ENCODE data around the gene LKAAEAR1. TPM values are rescaled to one million over a fixed set of nuclear protein-coding genes. Genes with fewer than 3 reads are reported as not detected.

Gene LKAAEAR1
- total RNA-seq, 2 experiments from 2014 or later: 0.34 to 0.61 TPM

GRCh38 chr20:64035933-64036345 lies 48.3 kb downstream of the LKAAEAR1 start, which contains the start of gene C20orf204:
Gene C20orf204, plus strand, starts transcription at chr20:64036182. Its CDS starts 142 bp downstream, at chr20:64036324.
- CTCF ChIA-PET: interaction anchor here (1.6 to 7.5 kb wide), 3 partner anchors 55 to 498 kb away, joined by 4 to 197 read pairs (median 9); partner anchors contain the start of genes PRPF6 and SAMD10
- no peak for DNase-seq
- H3K4me1 Mint-ChIP-seq (ENCODE audit: low read depth): peaks cover 68% of the 10 kb centered on the region
- peaks cover 35% of the 10 kb centered on the region for H3K36me3 Mint-ChIP-seq (ENCODE audit: low read depth)
- H3K27me3 Mint-ChIP-seq (ENCODE audit: low read depth): no peaks in the 10 kb centered on the region
- H3K27ac Mint-ChIP-seq: peak within 1 kb of the TSS; percentile 99
- no peak for ATAC-seq
- H3K9me3 Mint-ChIP-seq (ENCODE audit: insufficient read depth): no peaks in the 10 kb centered on the region
- POLR2A ChIA-PET: interaction anchor here (1.2 to 6.0 kb wide), 4 partner anchors 11 to 140 kb away, joined by 3 to 77 read pairs (median 4); partner anchors contain the start of genes PRPF6 and SAMD10
- H3K4me3 Mint-ChIP-seq: peak within 1 kb of the TSS; percentile 76

GRCh38 chr20:64035066-64035932 lies 48.9 kb downstream of the LKAAEAR1 start:
- no peaks in the 10 kb centered on the region for H3K27me3 Mint-ChIP-seq (ENCODE audit: low read depth)
- H3K4me3 Mint-ChIP-seq: peak overlapping the region; percentile 65
- peaks cover 39% of the 10 kb centered on the region for H3K36me3 Mint-ChIP-seq (ENCODE audit: low read depth)
- peak overlapping the region; percentile 99 for H3K27ac Mint-ChIP-seq
- peaks cover 61% of the 10 kb centered on the region for H3K4me1 Mint-ChIP-seq (ENCODE audit: low read depth)
- DNase-seq (peak; percentile 79), ATAC-seq (peak; percentile 43)
- POLR2A ChIA-PET: interaction anchor here (1.2 to 6.0 kb wide), 2 partner anchors 54 to 140 kb away, joined by 3 to 77 read pairs; partner anchors contain the start of genes PRPF6 and SAMD10
- H3K9me3 Mint-ChIP-seq (ENCODE audit: insufficient read depth): no peaks in the 10 kb centered on the region
- CTCF ChIA-PET: interaction anchor here (2.2 to 7.5 kb wide), 2 partner anchors 54 to 61 kb away, joined by 9 to 197 read pairs; partner anchors contain the start of genes PRPF6 and SAMD10

GRCh38 chr20:64033981-64034493 lies 50.2 kb downstream of the LKAAEAR1 start:
- H3K36me3 Mint-ChIP-seq (ENCODE audit: low read depth): peaks cover 52% of the 10 kb centered on the region
- H3K4me3 Mint-ChIP-seq: peak overlapping the region; percentile 31
- ATAC-seq (no peak), DNase-seq (no peak)
- H3K27ac Mint-ChIP-seq: peak overlapping the region; percentile 99
- H3K4me1 Mint-ChIP-seq (ENCODE audit: low read depth): peaks cover 49% of the 10 kb centered on the region
- CTCF ChIA-PET: interaction anchor here (0.9 to 1.8 kb wide), 4 partner anchors 24 to 238 kb away, joined by 3 to 6 read pairs (median 3); partner anchors contain the start of gene PRPF6
- POLR2A ChIA-PET: interaction anchor here (0.8 kb wide), 1 partner anchor 56 kb away, joined by 3 read pairs; no protein-coding TSS in a partner anchor
- no peaks in the 10 kb centered on the region for H3K9me3 Mint-ChIP-seq (ENCODE audit: insufficient read depth)
- no peaks in the 10 kb centered on the region for H3K27me3 Mint-ChIP-seq (ENCODE audit: low read depth)

Small RNAs within 50 kb of the gene (microRNA-seq; reads per million reads assigned to microRNA genes)
- gene MIR6813: 6.3 reads per million, percentile 8 among the genes with 10 or more reads in this experiment

Other genes starting within 250 kb of the LKAAEAR1 start
- gene ABHD16B, start 222.9 kb downstream of the LKAAEAR1 start, total RNA-seq: not detected
- 10 to 100 TPM; 35.7 to 40.0 TPM for gene TPD52L2, start 219.1 kb downstream of the LKAAEAR1 start, total RNA-seq
- 10 to 100 TPM; 47.3 to 48.1 TPM for gene DNAJC5, start 189.3 kb downstream of the LKAAEAR1 start, total RNA-seq
- gene UCKL1, start 128.0 kb downstream of the LKAAEAR1 start, total RNA-seq: 10 to 100 TPM; 41.1 to 45.4 TPM
- 10 to 100 TPM; 12.0 to 12.1 TPM for gene ZNF512B, start 114.5 kb downstream of the LKAAEAR1 start, total RNA-seq
- gene SAMD10, start 104.8 kb downstream of the LKAAEAR1 start, total RNA-seq: 10 to 100 TPM; 12.0 to 12.5 TPM
- 10 to 100 TPM; 64.7 to 68.3 TPM for gene PRPF6, start 103.3 kb downstream of the LKAAEAR1 start, total RNA-seq
- 1 to 10 TPM; 6.4 to 7.6 TPM for gene C20orf204, start 48.2 kb downstream of the LKAAEAR1 start, total RNA-seq
- gene SOX18, start 34.8 kb downstream of the LKAAEAR1 start, total RNA-seq: under 1 TPM; 0.13 to 0.21 TPM
- 10 to 100 TPM; 49.6 to 55.3 TPM for gene TCEA2, start 21.2 kb downstream of the LKAAEAR1 start, total RNA-seq
- gene RGS19, start 4.9 kb downstream of the LKAAEAR1 start, total RNA-seq: 100 to 1,000 TPM; 130 to 135 TPM
- gene OPRL1, start 4.3 kb downstream of the LKAAEAR1 start, total RNA-seq: 1 to 10 TPM; 1.5 to 2.0 TPM
- not detected for gene NPBWR2, start 23.2 kb upstream of the LKAAEAR1 start, total RNA-seq
- not detected for gene MYT1, start 80.1 kb upstream of the LKAAEAR1 start, total RNA-seq
- 10 to 100 TPM; 32.0 to 33.2 TPM for gene PCMTD2, start 171.3 kb upstream of the LKAAEAR1 start, total RNA-seq